Liver (tissue), 3 donors: ENCODE data around the gene KSR2.

Source experiments
- CTCF ChIP-seq: fragments of 150-350 bp; IDR thresholded peaks from 2 replicates; pipeline ENCODE4 v1.5.1; 2017; ENCODE audit warnings: improper control_type of control experiment, low read depth, low read length; ENCODE audit not compliant: missing input control
- FOXA1 ChIP-seq: IDR thresholded peaks from 2 replicates; pipeline ENCODE4 v1.6.1; 2016; ENCODE audit warnings: antibody characterized with exemption
- GABPA ChIP-seq, 2 donors: IDR thresholded peaks in 1 of 2; conservative IDR thresholded peaks in 1 of 2; 2 replicates each; pipeline ENCODE4 v1.6.1; 2016; ENCODE audit warnings: antibody characterized with exemption in 2 of 2, mild to moderate bottlenecking in 1 of 2, moderate library complexity in 1 of 2
- RAD21 ChIP-seq, 2 donors: IDR thresholded peaks; 2 replicates each; pipeline ENCODE4 v1.6.1; 2016; ENCODE audit warnings: antibody characterized with exemption in 2 of 2, mild to moderate bottlenecking in 2 of 2
- SP1 ChIP-seq: IDR thresholded peaks from 2 replicates; pipeline ENCODE4 v1.6.1; 2018; ENCODE audit warnings: antibody characterized with exemption, mild to moderate bottlenecking
- TAF1 ChIP-seq: conservative IDR thresholded peaks from 2 replicates; pipeline ENCODE4 v1.6.1; 2016; ENCODE audit warnings: antibody characterized with exemption, mild to moderate bottlenecking
- YY1 ChIP-seq: IDR thresholded peaks from 2 replicates; pipeline ENCODE4 v1.6.1; 2016; ENCODE audit warnings: antibody characterized with exemption, mild to moderate bottlenecking
- TF ChIP-seq, protein P1 (sequence below): IDR thresholded peaks from 2 replicates; pipeline ENCODE4 v1.6.1; 2016; ENCODE audit warnings: antibody characterized with exemption
- donor health status: healthy.
- donor health status: healthy.

DNA sequence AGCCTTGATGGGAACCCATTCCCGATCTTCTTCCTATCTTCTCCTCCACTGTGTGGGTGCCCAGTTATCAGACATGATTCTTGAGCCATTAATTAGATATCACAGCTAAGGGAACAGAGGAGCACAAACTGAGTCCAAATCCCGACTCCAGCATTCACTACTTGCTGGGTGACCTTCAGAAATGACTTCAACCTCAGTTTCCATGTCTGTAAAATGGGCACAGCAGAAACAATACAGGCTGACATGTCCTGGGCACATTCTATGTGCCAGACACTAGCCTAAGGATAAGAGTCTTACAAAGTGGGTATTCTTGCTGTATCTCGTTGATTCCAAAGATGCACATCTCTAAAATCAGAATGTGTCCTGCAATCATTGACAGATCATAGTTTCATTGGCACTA lies 478.7 kb downstream of the KSR2 start:
- TF ChIP-seq CTCF, result no peak
- no peak for TF ChIP-seq YY1
- TF ChIP-seq, protein P1, sequence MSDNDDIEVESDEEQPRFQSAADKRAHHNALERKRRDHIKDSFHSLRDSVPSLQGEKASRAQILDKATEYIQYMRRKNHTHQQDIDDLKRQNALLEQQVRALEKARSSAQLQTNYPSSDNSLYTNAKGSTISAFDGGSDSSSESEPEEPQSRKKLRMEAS, result no peak
- TF ChIP-seq TAF1, result no peak
- TF ChIP-seq FOXA1, result no peak
- TF ChIP-seq GABPA (IDR thresholded peaks at IDR 0.05 in 1 of 2, conservative IDR thresholded peaks at IDR 0.05 in 1 of 2), result no peak
- TF ChIP-seq SP1, result no peak
- TF ChIP-seq RAD21 (IDR thresholded peaks at IDR 0.05), result no peak
